Lower lobe of right lung (tissue), 2 donors: ENCODE results near the gene CTAGE9. TPM values are rescaled to one million over a fixed set of nuclear protein-coding genes. Genes with fewer than 3 reads are reported as not detected.

Experiments
- ATAC-seq, 2 donors: fragments of 200-7000 bp; cut with Tn5 transposase; one replicate each; pipeline ENCODE4 v1.9.1; 2020 to 2022; ENCODE audit warnings: mild to moderate bottlenecking in 2 of 2, moderate library complexity in 2 of 2
- DNase-seq: peaks from one replicate; pipeline ENCODE4 v3.0.0-alpha.2; 2020
- H3K27ac ChIP-seq: fragments of 200-600 bp; one replicate; pipeline ENCODE4 v1.8.0; 2022
- H3K27me3 ChIP-seq: fragments of 200-600 bp; one replicate; pipeline ENCODE4 v1.8.0; 2022; ENCODE audit warnings: low read depth
- H3K36me3 ChIP-seq: fragments of 200-600 bp; one replicate; pipeline ENCODE4 v1.8.0; 2022; ENCODE audit warnings: mild to moderate bottlenecking
- H3K4me1 ChIP-seq: fragments of 200-600 bp; one replicate; pipeline ENCODE4 v1.8.0; 2022
- H3K4me3 ChIP-seq: fragments of 200-600 bp; one replicate; pipeline ENCODE4 v1.8.0; 2022; ENCODE audit warnings: mild to moderate bottlenecking
- H3K9me3 ChIP-seq: fragments of 200-600 bp; one replicate; pipeline ENCODE4 v1.8.0; 2022
- CTCF ChIP-seq: fragments of 200-600 bp; IDR thresholded peaks from one replicate; pipeline ENCODE4 v1.8.0; 2022; ENCODE audit warnings: antibody characterized with exemption, mild to moderate bottlenecking
- intact Hi-C: fragments of 100-400 bp; cut with DNase I; formaldehyde crosslinking; loops from one replicate; pipeline ENCODE4 v1.11.0; 2022
- total RNA-seq: library from RNA; stranded (reverse); fragmentation: NEBNext Ultra II Directional; extraction: Animal tissue kit (Norgen Biotek cat#: 25700); gene quantifications from one replicate; pipeline ENCODE4 v1.2.1, GENCODE V29; 2021
- donor health status: DM: no; HTN: yes; CAD: no; lungs with severe emphysema.

Gene CTAGE9
- total RNA-seq, 1 donor from 2014 or later, result not detected

GRCh38 chr6:131688286-131688685 lies 22.5 kb downstream of the CTAGE9 start:
- Histone ChIP-seq H3K9me3 (no peaks in the 10 kb centered on the region), H3K36me3 (no peaks in the 10 kb centered on the region), H3K4me3 (no peak overlapping the region), H3K27me3 (no peaks in the 10 kb centered on the region), H3K4me1 (no peaks in the 10 kb centered on the region), H3K27ac (no peak overlapping the region)
- intact Hi-C loops, result no loop called here
- ATAC-seq (no peak), DNase-seq (no peak)
- TF ChIP-seq CTCF, result no peak

DNA sequence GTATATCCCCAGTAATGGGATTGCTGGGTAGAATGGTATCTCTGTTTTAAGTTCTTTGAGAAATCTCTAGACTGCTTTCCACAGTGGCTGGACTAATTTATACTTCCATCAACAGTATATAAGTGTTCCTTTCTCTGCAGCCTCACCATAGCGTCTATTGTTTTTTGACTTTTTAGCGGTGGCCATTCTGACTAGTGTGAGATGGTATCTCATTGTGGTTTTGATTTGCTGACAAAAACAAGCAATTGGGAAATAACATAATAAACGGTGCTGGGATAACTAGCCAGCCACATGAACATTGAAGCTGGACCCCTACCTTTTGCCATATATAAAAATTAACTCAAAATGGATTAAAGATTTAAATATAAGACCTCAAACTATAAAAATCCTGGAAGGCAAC lies 23.8 kb downstream of the CTAGE9 start:
- Histone ChIP-seq H3K4me3 (no peak overlapping the region), H3K36me3 (no peaks in the 10 kb centered on the region), H3K9me3 (no peaks in the 10 kb centered on the region), H3K27ac (no peak overlapping the region), H3K4me1 (no peaks in the 10 kb centered on the region), H3K27me3 (no peaks in the 10 kb centered on the region)
- intact Hi-C loops, result no loop called here
- ATAC-seq, result no peak
- no peak for TF ChIP-seq CTCF
- no peak for DNase-seq

DNA sequence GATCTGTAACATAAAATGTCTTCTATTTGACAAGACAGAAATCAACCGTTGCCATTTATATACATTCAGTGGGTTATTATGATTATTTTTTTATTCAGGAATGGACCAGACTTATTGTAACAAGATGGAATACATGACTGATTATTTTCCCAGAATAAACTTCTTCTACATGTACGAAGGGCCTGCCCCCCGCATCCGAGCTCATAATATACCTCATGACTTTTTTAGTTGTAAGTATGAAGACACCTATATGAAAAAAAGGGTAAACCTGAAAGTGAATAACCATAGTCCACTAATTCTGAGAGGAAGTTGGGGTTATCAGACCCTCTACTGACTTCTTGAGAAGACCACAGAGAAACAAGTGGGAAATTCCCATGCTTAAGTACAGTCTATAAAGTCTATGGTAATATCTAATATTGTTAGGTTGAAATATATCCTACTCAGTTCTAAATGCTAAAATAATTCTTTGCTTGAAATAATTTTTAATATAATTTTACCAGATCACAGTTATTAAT lies 25.5 kb downstream of the CTAGE9 start:
- Histone ChIP-seq H3K4me3 (no peak overlapping the region), H3K36me3 (no peaks in the 10 kb centered on the region), H3K27me3 (no peaks in the 10 kb centered on the region), H3K27ac (no peak overlapping the region), H3K9me3 (no peaks in the 10 kb centered on the region), H3K4me1 (no peaks in the 10 kb centered on the region)
- no peak for TF ChIP-seq CTCF
- intact Hi-C loops, result no loop called here
- DNase-seq (no peak), ATAC-seq (no peak)

GRCh38 chr6:131683479-131683878 lies 27.3 kb downstream of the CTAGE9 start:
- ATAC-seq, result no peak
- no peaks in the 10 kb centered on the region for H3K4me1 ChIP-seq
- no peak overlapping the region for H3K27ac ChIP-seq
- no peak overlapping the region for H3K4me3 ChIP-seq
- TF ChIP-seq CTCF, result no peak
- no peaks in the 10 kb centered on the region for H3K27me3 ChIP-seq
- intact Hi-C loops, result no loop called here
- H3K9me3 ChIP-seq, result no peaks in the 10 kb centered on the region
- no peaks in the 10 kb centered on the region for H3K36me3 ChIP-seq
- no peak for DNase-seq

GRCh38 chr6:131682442-131682841 lies 28.4 kb downstream of the CTAGE9 start:
- Histone ChIP-seq H3K4me1 (no peaks in the 10 kb centered on the region), H3K36me3 (no peaks in the 10 kb centered on the region), H3K27ac (no peak overlapping the region), H3K9me3 (no peaks in the 10 kb centered on the region), H3K27me3 (no peaks in the 10 kb centered on the region), H3K4me3 (no peak overlapping the region)
- DNase-seq (no peak), ATAC-seq (no peak)
- no peak for TF ChIP-seq CTCF
- intact Hi-C loops, result no loop called here

- H3K4me3 ChIP-seq, result no peak overlapping the region
- DNase-seq, result no peak
- H3K27ac ChIP-seq, result no peak overlapping the region
- intact Hi-C loops, result no loop called here
- H3K36me3 ChIP-seq, result no peaks in the 10 kb centered on the region
- no peaks in the 10 kb centered on the region for H3K27me3 ChIP-seq
- ATAC-seq, result no peak
- no peaks in the 10 kb centered on the region for H3K9me3 ChIP-seq
- no peak for TF ChIP-seq CTCF
- no peaks in the 10 kb centered on the region for H3K4me1 ChIP-seq
These were observed 29.2 kb downstream of the CTAGE9 start for GRCh38 chr6:131681585-131681984.
